ENCODE results near the gene CHCHD5. TPM values are rescaled to one million over a fixed set of nuclear protein-coding genes. Genes with fewer than 3 reads are reported as not detected.

CHCHD5 gene
- total and polyA plus RNA-seq, 10 of the 15 experiments (the other 5 are each of a cell fraction or from before 2014, with no cell fraction given) = 16.4 to 118 (median 45.2) TPM

DNA sequence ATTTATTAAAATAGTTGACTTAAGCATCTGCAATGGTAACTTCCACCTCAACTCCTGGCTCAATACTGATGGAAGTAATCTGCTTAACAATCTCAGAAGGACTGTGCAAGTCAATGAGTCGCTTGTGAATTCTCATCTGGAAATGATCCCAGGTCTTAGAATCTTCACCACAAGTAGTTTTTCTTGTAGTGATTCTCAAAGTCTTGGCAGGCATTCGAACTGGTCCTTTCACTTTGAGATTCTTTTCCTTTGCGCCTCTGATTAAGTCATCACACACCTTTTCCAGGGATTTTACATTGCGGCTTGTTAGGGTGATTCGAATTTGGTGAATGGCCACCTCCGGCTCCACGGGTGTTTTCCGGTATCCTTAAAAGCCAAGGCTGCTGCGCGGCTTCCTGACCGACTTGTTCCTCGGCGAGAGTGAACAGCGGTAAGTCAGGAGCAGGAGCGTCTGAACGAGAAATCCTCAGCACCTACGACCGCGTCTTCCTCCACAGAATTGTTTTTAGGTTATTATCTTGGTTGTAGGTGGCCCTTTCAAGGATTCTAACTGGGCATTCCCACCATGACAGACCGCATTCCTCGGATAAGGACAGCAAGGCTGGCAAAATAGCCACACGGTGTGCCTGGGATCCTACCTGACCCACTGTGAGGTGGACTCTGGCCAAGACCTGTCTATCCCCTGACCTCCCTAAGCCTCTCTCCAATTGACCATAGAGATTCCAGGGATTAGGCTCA lies 37.5 kb downstream of the CHCHD5 start:
- intact Hi-C loops (cut with micrococcal nuclease; ENCODE audit: unreplicated experiment) (no loop called here), in situ Hi-C loops (cut with MboI) (no loop called here)
- TF ChIP-seq JUNB (IDR thresholded peaks at IDR 0.05) (no peak), TCF7 (IDR thresholded peaks at IDR 0.05; ENCODE audit: borderline replicate concordance) (no peak), ZBED1 (IDR thresholded peaks at IDR 0.05; ENCODE audit: borderline replicate concordance) (no peak), TCF3 (IDR thresholded peaks at IDR 0.05; ENCODE audit: borderline replicate concordance, insufficient read depth, low read depth, low read length) (no peak), CEBPB (IDR thresholded peaks at IDR 0.05; ENCODE audit: borderline replicate concordance in 1 of 2, low read depth in 2 of 2, low read length in 2 of 2) (no peak), EP300 (IDR thresholded peaks at IDR 0.05; ENCODE audit: borderline replicate concordance in 1 of 2, control insufficient read depth in 1 of 2, low read depth in 2 of 2, low read length in 2 of 2) (no peak), KAT2A (conservative IDR thresholded peaks at IDR 0.05; ENCODE audit: control insufficient read depth, low read depth, low read length) (no peak)
- TF ChIP-seq, protein P1, sequence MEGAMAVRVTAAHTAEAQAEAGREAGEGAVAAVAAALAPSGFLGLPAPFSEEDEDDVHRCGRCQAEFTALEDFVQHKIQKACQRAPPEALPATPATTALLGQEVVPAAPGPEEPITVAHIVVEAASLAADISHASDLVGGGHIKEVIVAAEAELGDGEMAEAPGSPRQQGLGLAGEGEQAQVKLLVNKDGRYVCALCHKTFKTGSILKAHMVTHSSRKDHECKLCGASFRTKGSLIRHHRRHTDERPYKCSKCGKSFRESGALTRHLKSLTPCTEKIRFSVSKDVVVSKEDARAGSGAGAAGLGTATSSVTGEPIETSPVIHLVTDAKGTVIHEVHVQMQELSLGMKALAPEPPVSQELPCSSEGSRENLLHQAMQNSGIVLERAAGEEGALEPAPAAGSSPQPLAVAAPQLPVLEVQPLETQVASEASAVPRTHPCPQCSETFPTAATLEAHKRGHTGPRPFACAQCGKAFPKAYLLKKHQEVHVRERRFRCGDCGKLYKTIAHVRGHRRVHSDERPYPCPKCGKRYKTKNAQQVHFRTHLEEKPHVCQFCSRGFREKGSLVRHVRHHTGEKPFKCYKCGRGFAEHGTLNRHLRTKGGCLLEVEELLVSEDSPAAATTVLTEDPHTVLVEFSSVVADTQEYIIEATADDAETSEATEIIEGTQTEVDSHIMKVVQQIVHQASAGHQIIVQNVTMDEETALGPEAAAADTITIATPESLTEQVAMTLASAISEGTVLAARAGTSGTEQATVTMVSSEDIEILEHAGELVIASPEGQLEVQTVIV (IDR thresholded peaks at IDR 0.05; ENCODE audit: borderline replicate concordance, partially characterized antibody) = no peak
- TF ChIP-seq, protein P2, sequence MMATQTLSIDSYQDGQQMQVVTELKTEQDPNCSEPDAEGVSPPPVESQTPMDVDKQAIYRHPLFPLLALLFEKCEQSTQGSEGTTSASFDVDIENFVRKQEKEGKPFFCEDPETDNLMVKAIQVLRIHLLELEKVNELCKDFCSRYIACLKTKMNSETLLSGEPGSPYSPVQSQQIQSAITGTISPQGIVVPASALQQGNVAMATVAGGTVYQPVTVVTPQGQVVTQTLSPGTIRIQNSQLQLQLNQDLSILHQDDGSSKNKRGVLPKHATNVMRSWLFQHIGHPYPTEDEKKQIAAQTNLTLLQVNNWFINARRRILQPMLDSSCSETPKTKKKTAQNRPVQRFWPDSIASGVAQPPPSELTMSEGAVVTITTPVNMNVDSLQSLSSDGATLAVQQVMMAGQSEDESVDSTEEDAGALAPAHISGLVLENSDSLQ (IDR thresholded peaks at IDR 0.05) = no peak
- no peak for ATAC-seq
- 82% methylated on average over 22 of the region's 22 CpGs for WGBS (ENCODE audit: insufficient coverage, insufficient replicate concordance, low lambda C conversion rate, missing lambda C conversion rate)
- H2AFZ ChIP-seq (ENCODE audit: control insufficient read depth, low read depth, low read length) = no peak overlapping the region
- H3K4me2 ChIP-seq (ENCODE audit: control insufficient read depth, insufficient read depth) = no peak overlapping the region
- ChIA-PET CTCF (interaction anchor here (5.4 to 16.6 kb wide), 2 partner anchors 21 to 106 kb away, joined by 35 to 671 read pairs; no protein-coding TSS in a partner anchor), POLR2A (no interaction called here), SMC1A (ENCODE audit: uncharacterized antibody, unreplicated experiment) (interaction anchor here (1.0 to 15.0 kb wide), 4 partner anchors 7 to 104 kb away, joined by 3 to 455 read pairs (median 10); partner anchors contain the start of gene NT5DC4), RAD21 (ENCODE audit: unreplicated experiment) (interaction anchor here (0.6 to 16.3 kb wide), 2 partner anchors 77 to 104 kb away, joined by 3 to 494 read pairs; partner anchors contain the start of gene NT5DC4)
- no peak for FAIRE-seq
- no peaks in the 10 kb centered on the region for H3K9me3 ChIP-seq (replicated peaks; ENCODE audit: control insufficient read depth, insufficient read depth, low read length)
- H3K79me2 ChIP-seq (ENCODE audit: control insufficient read depth, insufficient read depth, low read length) = no peaks in the 10 kb centered on the region
- H3K27me3 ChIP-seq (replicated peaks in 1 of 2; ENCODE audit: control insufficient read depth in 2 of 2, insufficient read depth in 2 of 2, low read length in 1 of 2) = peaks cover 0 to 2% of the 10 kb centered on the region in 2 experiments; a peak in 3 of 4 replicates
- no peaks in the 10 kb centered on the region for H3K36me3 ChIP-seq (ENCODE audit: control insufficient read depth in 2 of 2, insufficient read depth in 2 of 2, low read length in 1 of 2)
- no peak overlapping the region for H3K27ac ChIP-seq (ENCODE audit: control insufficient read depth, insufficient read depth)
- no peak overlapping the region for H3K9ac ChIP-seq (ENCODE audit: control insufficient read depth, insufficient read depth, low read length)
- H3K4me3 ChIP-seq = no peak overlapping the region
- no peak for DNase-seq (ENCODE audit: low read depth, low spot score)
- peaks cover 9% of the 10 kb centered on the region for H3K4me1 ChIP-seq (ENCODE audit: control insufficient read depth, insufficient read depth, low read length)
- no peaks in the 10 kb centered on the region for H4K20me1 ChIP-seq (ENCODE audit: control insufficient read depth, insufficient read depth)
- no TSS peak for BruUV-seq (replicated peaks)
